ENCODE measurements around the gene OVCH1.

Gene OVCH1

GRCh38 chr12:29497588-29497987 is at the start of gene OVCH1:
TSS of gene OVCH1 (minus strand) at chr12:29497686. CDS start at chr12:29497686, 0 bp downstream.
- no peak for DNase-seq (ENCODE audit: low read depth)

GRCh38 chr12:29547151-29547632 is 49.7 kb upstream of the OVCH1 start:
- DNase-seq (ENCODE audit: low read depth): no peak

GRCh38 chr12:29546000-29546399 is 48.5 kb upstream of the OVCH1 start:
- no peak for DNase-seq (ENCODE audit: low read depth)

- no peak for DNase-seq (ENCODE audit: low read depth)
Measured at GRCh38 chr12:29545102-29545467, 47.6 kb upstream of the OVCH1 start.

- no peak for DNase-seq (ENCODE audit: low read depth)
Measured at GRCh38 chr12:29544428-29545101, 47.1 kb upstream of the OVCH1 start.

GRCh38 chr12:29543036-29543435 is 45.5 kb upstream of the OVCH1 start:
- DNase-seq (ENCODE audit: low read depth): no peak

GRCh38 chr12:29537298-29537697 is 39.8 kb upstream of the OVCH1 start:
- no peak for DNase-seq (ENCODE audit: low read depth)

GRCh38 chr12:29534935-29535334 is 37.4 kb upstream of the OVCH1 start:
- DNase-seq (ENCODE audit: low read depth): no peak

GRCh38 chr12:29533815-29534489 is 36.5 kb upstream of the OVCH1 start:
- DNase-seq (ENCODE audit: low read depth): no peak

- DNase-seq (ENCODE audit: low read depth): no peak
Measured at GRCh38 chr12:29531471-29531870, 34.0 kb upstream of the OVCH1 start.

- no peak for DNase-seq (ENCODE audit: low read depth)
Measured at GRCh38 chr12:29530436-29530835, 33.0 kb upstream of the OVCH1 start.

- DNase-seq (ENCODE audit: low read depth): no peak
Measured at GRCh38 chr12:29528161-29528560, 30.7 kb upstream of the OVCH1 start.

GRCh38 chr12:29521951-29522350 is 24.5 kb upstream of the OVCH1 start:
- no peak for DNase-seq (ENCODE audit: low read depth)

- DNase-seq (ENCODE audit: low read depth): peak; percentile 5
Measured at GRCh38 chr12:29519585-29520182, 22.2 kb upstream of the OVCH1 start.

GRCh38 chr12:29518407-29518806 is 20.9 kb upstream of the OVCH1 start:
- no peak for DNase-seq (ENCODE audit: low read depth)

- no peak for DNase-seq (ENCODE audit: low read depth)
Measured at GRCh38 chr12:29517264-29517663, 19.8 kb upstream of the OVCH1 start.

GRCh38 chr12:29516431-29516875 is 19.0 kb upstream of the OVCH1 start:
- DNase-seq (ENCODE audit: low read depth): no peak

- DNase-seq (ENCODE audit: low read depth): no peak
Measured at GRCh38 chr12:29510591-29511185, 13.2 kb upstream of the OVCH1 start.

- DNase-seq (ENCODE audit: low read depth): no peak
Measured at GRCh38 chr12:29509503-29509902, 12.0 kb upstream of the OVCH1 start.

- no peak for DNase-seq (ENCODE audit: low read depth)
Measured at GRCh38 chr12:29508949-29509348, 11.5 kb upstream of the OVCH1 start.

GRCh38 chr12:29505122-29505521 is 7.6 kb upstream of the OVCH1 start:
- no peak for DNase-seq (ENCODE audit: low read depth)

- no peak for DNase-seq (ENCODE audit: low read depth)
Measured at GRCh38 chr12:29503283-29503682, 5.8 kb upstream of the OVCH1 start.

- DNase-seq (ENCODE audit: low read depth): no peak
Measured at GRCh38 chr12:29499235-29499634, 1.7 kb upstream of the OVCH1 start.

Data from CMK (cell line).